Mesothelial cell of epicardium (in vitro differentiated cells): ENCODE data around the gene MNS1. TPM values are rescaled to one million over a fixed set of nuclear protein-coding genes. Genes with fewer than 3 reads are reported as not detected.

Experiments
- DNase-seq, 2 experiments: peaks; one replicate each; pipeline ENCODE4 v3.0.0; 2021; ENCODE audit warnings: low spot score in 2 of 2; ENCODE audit not compliant: unreplicated experiment in 2 of 2
- H3K27ac Mint-ChIP-seq: 2 replicates; pipeline ENCODE4 v1.8.0; 2021; ENCODE audit warnings: mixed read lengths
- H3K27me3 Mint-ChIP-seq: 2 replicates; pipeline ENCODE4 v1.8.0; 2021; ENCODE audit warnings: low read depth, mixed read lengths
- H3K36me3 Mint-ChIP-seq: 2 replicates; pipeline ENCODE4 v1.8.0; 2021; ENCODE audit warnings: mixed read lengths
- H3K4me1 Mint-ChIP-seq: 2 replicates; pipeline ENCODE4 v1.8.0; 2021; ENCODE audit warnings: mixed read lengths
- H3K4me3 Mint-ChIP-seq: 2 replicates; pipeline ENCODE4 v1.8.0; 2021; ENCODE audit warnings: mild to moderate bottlenecking, moderate library complexity, mixed read lengths
- H3K9me3 Mint-ChIP-seq: 2 replicates; pipeline ENCODE4 v1.8.0; 2021; ENCODE audit warnings: mixed read lengths
- CTCF ChIP-seq: fragments of 200-600 bp; sonication (generic); IDR thresholded peaks from one replicate; pipeline ENCODE4 v1.5.0; 2021; ENCODE audit warnings: antibody characterized with exemption; ENCODE audit not compliant: unreplicated experiment
- total RNA-seq: library from RNA; stranded (reverse); gene quantifications from 3 replicates; pipeline ENCODE4 v1.2.1, GENCODE V29; 2021

Gene MNS1
- total RNA-seq, 1 donor from 2014 or later = 2.7 TPM

- TF ChIP-seq CTCF = no peak
- Mint-ChIP-seq H3K4me1 (peaks cover 3% of the 10 kb centered on the region), H3K9me3 (peaks cover under 1% of the 10 kb centered on the region), H3K27me3 (peaks cover 52% of the 10 kb centered on the region), H3K4me3 (no peak overlapping the region), H3K36me3 (no peaks in the 10 kb centered on the region), H3K27ac (no peak overlapping the region)
- DNase-seq = no peak
Measured at GRCh38 chr15:56473017-56473416, 8.1 kb upstream of the MNS1 start.

DNA sequence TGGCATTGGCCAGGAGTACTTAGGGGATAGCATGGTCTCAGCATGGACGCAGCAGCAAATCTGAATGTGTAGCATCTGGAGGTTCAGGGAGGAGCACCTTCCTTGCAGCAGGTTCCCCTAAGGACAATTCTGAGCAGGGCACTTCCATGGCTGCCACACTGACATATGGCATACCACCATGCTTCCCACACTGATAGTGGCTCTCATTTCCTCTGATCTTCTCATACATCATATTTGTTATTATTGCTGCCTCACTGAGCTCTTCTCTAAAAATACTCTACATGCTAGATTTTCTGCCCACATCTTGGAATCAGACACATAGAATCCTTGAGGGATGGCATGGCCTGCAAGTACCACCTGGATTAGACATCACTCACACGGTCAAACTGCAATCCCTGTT, 7.3 kb upstream of the MNS1 start:
- H3K27me3 Mint-ChIP-seq = peaks cover 53% of the 10 kb centered on the region
- H3K4me1 Mint-ChIP-seq = peaks cover 3% of the 10 kb centered on the region
- DNase-seq = no peak
- no peak overlapping the region for H3K4me3 Mint-ChIP-seq
- no peaks in the 10 kb centered on the region for H3K9me3 Mint-ChIP-seq
- TF ChIP-seq CTCF = no peak
- H3K27ac Mint-ChIP-seq = no peak overlapping the region
- no peaks in the 10 kb centered on the region for H3K36me3 Mint-ChIP-seq

DNA sequence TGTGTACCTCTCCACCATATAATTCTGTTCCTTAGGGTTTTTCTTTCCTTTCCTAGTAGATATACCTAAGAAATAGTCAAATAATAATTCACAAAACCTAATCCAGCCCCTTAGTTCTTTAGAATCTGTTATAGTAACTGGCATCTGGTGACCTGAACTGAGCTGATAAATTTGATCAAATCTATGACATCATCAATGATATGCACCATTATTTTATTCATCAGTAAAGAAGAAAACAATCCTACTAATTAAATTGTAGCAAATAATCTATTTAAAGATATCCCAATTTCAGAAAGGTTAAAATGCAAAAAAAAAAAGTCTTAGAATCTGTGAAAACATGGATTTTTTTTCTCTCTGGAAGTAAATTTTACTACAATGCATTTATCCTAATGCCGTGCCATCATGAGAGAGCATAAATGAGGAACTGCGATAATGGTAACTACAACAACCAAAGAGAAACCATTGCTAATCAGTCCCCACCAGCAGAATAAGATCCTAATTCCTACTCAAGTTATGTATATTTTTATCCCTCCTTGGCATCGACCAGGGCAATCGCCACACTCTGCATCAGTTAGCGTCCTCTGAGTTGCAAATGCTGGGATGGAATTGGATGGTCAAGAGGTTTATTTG, 6.6 kb upstream of the MNS1 start:
- Mint-ChIP-seq H3K36me3 (no peaks in the 10 kb centered on the region), H3K27me3 (peaks cover 49% of the 10 kb centered on the region), H3K4me1 (peaks cover 3% of the 10 kb centered on the region), H3K27ac (no peak overlapping the region), H3K4me3 (no peak overlapping the region), H3K9me3 (no peaks in the 10 kb centered on the region)
- TF ChIP-seq CTCF = no peak
- DNase-seq = no peak

DNA sequence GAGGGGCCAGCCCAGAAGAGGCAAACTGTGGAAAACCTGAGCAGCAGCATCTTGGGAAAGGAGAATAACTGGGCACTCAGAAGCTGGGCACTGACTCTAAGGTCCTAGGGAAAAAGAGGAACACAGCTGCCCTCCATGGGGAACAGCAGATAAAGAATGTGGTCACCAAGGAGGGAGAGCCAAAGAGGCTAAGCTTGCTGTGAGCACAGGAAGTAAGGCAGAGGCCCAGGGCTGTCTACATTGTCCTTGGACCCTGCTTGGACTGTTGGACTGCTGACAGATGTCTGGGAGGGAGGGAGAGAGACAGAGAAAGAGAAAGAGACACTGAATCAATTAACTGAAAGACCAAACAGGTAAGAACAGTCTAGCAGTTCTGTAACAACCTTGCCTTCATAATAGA, 4.5 kb upstream of the MNS1 start:
- H3K9me3 Mint-ChIP-seq = no peaks in the 10 kb centered on the region
- no peak for DNase-seq
- H3K4me3 Mint-ChIP-seq = no peak overlapping the region
- no peaks in the 10 kb centered on the region for H3K36me3 Mint-ChIP-seq
- peaks cover 14% of the 10 kb centered on the region for H3K4me1 Mint-ChIP-seq
- no peak for TF ChIP-seq CTCF
- H3K27me3 Mint-ChIP-seq = peaks cover 47% of the 10 kb centered on the region
- no peak overlapping the region for H3K27ac Mint-ChIP-seq

DNA sequence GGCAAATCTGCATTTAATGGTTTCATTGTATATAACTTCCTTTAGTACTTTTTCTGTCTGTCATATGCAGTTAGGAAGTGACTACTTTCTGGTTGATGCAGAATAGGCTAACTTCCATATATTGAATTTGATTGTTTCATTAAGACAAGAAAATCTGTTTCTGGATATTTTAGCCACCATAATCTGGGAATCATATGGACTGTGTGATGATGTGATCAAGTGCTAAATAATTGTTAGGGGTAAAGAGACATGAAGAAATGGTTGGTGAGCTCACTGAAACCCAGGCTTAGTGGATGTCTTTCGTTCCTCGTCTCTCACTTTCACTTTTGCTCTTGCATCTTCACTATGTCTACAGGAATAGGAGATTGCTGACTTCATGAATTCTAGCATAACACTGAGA, 3.5 kb upstream of the MNS1 start:
- no peak for TF ChIP-seq CTCF
- H3K9me3 Mint-ChIP-seq = no peaks in the 10 kb centered on the region
- peaks cover 14% of the 10 kb centered on the region for H3K4me1 Mint-ChIP-seq
- H3K27me3 Mint-ChIP-seq = peaks cover 47% of the 10 kb centered on the region
- no peak for DNase-seq
- no peak overlapping the region for H3K4me3 Mint-ChIP-seq
- no peaks in the 10 kb centered on the region for H3K36me3 Mint-ChIP-seq
- no peak overlapping the region for H3K27ac Mint-ChIP-seq

- H3K27ac Mint-ChIP-seq = no peak overlapping the region
- no peak overlapping the region for H3K4me3 Mint-ChIP-seq
- no peak for DNase-seq
- H3K27me3 Mint-ChIP-seq = peaks cover 47% of the 10 kb centered on the region
- no peaks in the 10 kb centered on the region for H3K9me3 Mint-ChIP-seq
- peaks cover 13% of the 10 kb centered on the region for H3K4me1 Mint-ChIP-seq
- H3K36me3 Mint-ChIP-seq = no peaks in the 10 kb centered on the region
- TF ChIP-seq CTCF = no peak
Measured at GRCh38 chr15:56467616-56468015, 2.7 kb upstream of the MNS1 start.
